CD4-positive, alpha-beta T cell treated with Interleukin-1 beta for 1 hour (primary cell): ENCODE measurements around the gene PKIB.

Experiments
- DNase-seq, 2 donors: peaks; one replicate each; pipeline ENCODE4 v3.0.0-alpha.2; 2020 to 2022

The PKIB gene

DNA sequence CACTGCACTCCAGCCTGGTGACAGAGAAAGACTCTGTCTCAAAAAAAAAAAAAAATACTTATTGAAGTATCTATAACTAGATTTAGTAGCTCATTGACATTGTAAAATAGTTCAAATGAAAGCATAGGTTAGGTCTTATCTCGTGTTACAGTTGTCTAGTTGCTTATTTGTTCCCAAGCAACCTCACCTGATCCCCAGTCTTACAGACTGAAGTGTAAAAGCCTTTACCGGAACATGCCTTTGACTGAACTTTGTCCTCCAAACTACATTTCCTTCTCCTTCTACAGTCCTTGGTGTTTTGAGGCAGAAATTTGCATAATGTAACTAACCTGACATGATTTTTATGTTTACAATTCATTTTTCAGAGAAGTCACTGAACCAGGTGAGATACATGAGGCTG, 61.0 kb downstream of the PKIB start:
- DNase-seq = no peak

DNA sequence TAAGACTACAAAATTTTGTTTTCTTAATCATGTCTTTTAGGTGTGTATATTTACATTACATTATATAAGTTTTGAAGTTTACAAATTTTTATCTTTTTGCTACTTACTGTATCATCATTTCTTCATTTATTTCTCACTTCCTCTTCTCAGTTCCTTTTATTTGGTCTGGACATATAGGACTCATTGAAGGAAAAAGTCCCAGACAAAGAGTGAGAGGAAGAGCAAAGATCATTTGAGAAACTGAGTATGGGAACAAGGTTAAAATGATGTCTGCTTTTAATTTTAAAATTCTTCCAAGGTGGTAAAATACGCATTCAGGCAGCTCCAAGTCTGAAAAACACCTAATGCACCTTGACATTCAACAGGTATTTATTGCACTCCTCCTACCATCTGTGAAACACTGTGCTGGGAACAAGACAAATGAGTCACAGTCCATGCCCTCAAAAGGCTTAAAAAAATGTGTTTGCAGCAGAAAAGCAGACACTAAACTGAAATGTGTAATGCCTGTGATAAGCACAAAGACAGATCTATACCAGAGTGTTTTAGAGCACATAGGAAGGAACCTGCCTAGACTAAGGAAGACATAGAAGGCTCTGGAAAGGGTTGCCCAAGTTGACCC, 63.2 kb downstream of the PKIB start:
- no peak for DNase-seq

DNA sequence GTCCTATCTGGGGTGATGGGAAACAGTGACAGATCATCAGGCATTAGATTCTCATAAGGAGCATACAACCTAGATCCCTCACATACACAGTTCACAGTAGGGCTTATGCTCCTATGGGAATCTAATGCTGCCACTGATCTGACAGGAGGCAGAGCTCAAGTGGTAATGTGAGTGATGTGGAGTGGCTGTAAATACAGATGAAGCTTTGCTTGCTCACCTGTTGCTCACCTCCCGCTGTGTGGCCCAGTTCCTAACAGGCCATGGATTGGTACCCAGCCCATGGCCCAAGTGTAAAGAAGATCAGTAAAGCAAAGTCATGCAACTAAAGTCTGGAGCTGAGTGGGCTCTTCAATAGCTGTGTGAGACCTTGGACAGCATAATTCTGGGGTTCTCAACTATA, 65.9 kb downstream of the PKIB start:
- no peak for DNase-seq

DNA sequence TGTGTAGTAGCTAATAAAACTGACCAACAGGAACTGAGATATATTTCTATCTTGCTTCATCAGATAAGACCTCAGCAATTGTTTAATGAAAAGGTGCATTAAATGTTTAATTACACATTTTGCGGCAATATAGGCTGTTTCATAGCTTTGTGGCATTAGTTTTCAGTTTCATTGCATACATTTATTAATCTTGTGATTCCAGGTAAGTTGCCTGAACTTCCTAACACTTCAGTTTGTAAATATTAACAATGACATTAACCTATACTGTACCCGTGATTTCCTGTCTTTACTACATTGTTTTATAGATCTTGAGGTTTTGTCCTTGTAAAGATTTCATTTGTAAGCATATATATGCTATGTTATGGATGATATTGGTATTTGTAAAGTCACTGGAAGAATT, 66.5 kb downstream of the PKIB start:
- no peak for DNase-seq

DNA sequence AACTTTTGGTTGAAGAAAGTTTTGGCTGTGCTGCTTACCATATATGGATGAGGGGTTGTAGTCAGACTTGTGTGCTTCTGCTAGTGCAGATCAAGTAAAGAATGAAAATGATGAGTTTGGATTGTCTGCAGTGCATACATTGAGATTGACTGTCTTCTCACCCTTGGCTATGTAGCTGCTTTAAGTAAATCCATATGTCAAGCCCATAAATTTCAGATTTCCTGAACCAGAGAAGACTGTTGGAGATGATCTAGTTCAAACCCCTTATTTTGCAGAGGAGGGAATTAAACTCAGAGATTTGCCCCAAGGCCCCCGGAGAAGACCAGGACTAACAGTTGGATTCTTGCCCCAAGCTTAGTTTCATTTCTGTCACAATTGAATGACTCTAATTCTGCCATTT, 67.2 kb downstream of the PKIB start:
- no peak for DNase-seq

DNA sequence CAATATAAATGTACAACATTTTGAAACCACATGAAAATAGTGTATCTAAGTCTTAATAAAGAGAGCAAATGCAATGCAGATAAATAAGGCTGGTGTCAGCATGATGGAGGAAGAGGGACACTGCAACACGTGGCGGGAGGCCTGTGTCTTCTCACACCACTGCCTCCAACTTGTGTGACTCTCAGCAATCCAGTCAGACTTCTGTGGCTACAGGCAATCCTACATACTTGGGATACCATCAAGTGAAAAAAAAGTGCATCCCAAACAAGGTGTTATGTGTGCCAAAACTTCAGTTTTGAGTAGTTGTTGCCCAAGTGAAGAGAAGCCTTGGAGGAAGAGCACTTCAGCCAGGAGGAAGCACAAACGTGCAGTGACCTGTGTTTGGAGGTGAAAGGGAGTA, 68.6 kb downstream of the PKIB start:
- DNase-seq = no peak

DNA sequence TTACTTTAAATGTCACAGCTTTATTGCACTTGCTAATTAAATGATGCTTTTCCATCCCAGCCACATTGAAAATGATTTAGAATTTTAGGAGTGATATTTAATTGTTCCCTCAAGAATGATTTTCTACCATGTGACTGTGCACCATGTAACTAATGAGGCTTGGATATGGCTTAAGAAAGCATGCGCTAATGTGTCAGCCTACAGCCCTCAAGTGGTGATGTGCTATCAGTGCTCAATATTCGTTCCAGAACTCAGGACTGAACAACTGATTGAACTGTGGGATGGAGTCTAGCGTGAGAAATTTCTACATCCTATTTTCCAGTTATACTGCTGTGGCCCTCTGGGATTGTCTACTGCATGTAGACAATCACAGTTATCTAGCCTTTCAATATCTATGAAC, 71.5 kb downstream of the PKIB start:
- no peak for DNase-seq

DNA sequence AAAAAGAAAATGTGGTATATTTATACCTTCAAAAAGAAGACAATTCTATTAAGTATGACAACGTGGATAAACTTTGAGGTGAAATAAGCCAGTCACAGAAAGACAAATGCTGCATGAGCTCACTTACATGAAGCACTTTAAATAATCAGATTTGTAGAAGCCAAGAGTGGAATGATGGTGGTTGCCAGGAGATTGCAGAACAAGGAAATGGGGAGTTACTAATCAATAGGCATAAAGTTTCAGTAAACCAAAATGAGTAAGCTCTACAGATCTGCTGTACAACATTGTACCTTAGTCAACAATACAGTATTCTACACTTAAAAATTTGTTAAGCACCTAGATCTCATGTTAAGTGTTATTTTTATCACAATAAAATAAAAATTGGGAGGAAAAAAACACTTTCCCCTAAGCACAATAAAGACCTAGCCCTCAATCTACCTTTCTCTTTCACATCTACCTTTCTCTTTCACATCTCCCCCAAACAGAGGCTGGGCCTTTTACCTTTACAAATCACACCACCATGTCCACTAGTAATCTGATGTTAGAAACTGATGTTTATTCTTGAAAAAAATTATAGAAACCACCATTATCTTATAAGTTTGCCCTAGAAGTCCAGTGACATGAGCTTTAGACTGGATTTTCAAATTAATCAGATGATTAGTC, 73.9 kb downstream of the PKIB start:
- DNase-seq = no peak

DNA sequence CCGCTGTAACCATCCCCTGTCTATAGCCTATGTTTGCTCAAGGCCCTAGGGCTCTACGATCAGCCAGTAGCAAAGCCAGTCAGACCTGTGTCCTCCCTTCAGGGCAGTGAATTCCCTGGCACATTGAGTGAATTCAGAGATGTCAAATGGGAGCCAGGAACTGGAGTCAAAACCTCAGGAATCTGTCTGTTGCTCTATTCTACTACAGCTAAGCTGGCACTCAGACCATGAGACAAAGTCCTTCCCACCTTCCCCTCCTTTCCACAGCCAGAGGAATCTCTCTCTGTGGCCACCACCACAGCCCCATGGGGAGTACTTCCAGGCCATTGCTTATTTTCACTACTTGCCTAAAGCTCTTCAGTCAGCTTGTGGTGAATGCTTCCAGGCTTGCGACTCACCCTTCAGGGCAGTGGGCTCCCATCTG, 82.0 kb downstream of the PKIB start:
- no peak for DNase-seq

DNA sequence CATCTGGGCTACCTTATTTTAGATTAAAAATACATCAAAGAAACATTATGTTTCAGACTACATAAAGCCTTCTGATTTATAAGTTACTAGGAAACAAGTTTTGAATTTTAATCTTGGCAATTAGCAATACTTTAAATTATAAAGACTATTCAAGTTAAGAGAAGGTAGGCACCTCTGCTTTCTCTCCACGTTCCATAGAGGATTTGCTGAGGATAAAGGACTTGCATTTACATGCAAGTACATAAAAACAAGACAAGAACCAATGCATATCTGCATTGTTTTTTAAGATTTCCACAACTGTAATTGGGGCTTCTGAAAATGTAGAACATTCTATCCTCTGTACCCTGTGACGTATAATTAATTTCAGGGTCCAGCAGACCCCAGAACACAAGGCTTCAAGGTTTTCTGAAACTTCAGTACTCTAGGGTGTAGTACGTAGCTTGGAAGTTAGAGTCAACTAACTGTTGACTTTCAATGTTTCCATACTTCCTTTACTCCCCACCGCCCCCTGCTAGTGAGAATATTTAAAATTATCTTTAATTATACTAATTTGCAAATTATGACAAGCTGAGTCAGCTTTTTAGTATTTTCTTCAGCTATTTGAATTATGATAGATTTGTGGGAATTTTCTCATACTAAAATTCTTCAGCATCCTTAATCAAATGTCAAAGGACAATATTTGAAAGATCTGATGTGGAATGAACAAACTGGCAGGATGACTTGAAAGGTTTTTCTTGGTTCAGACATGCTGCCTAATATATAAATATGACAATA, 82.8 kb downstream of the PKIB start:
- DNase-seq = no peak

DNA sequence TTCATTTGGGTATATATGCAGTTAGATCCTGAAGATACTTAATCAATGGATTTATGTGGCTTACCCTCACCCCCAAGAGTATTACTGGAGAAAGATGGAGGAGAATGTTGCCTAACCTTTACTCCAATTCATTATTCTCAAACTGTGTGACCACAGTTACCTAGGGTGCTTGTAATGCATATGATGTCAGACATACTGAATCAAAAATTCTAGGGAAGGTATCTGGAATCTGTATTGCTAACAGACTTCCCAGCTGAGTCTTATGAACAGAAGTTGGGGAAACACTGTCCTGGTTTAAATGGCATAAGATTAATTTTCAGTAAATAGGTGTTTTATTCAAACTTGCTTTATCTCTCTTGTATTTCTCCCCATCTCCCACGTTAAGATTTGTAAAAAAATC, 83.9 kb downstream of the PKIB start:
- no peak for DNase-seq

DNA sequence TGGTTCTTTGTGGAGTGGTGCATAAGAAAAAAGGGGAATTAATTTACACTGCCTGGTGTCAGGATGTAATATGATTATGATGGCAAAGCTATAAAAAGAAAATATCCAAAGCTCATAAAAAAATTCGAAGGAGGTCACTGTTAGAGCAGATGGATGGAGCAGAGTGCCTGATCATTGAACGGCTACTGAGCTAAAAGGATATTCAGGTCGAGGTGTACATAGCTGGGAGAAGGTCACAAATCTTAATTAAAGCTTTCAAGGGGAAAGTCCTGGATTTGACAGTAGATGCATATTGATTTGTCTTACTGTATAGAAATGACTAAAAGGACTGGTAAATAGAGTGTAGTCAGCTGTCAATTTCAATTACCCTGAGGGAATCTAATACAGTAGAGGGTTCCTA, 84.4 kb downstream of the PKIB start:
- no peak for DNase-seq

DNA sequence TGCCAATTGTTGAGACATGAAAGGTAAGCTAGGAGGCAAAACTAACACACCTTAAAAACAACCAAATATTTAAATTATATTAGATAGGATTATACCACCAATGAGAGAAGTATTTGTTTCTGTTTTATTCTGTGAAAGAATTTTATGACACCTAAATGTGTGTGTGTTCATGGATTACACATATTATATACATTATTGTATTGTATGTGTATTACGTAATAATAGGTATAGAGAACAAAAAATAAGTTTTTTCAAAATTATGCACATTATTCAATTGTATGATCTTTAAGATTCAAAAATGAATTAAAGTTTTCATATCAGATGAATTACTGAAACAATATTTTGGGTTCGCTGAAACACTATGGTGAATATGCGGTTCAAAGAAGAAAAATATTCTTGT, 85.0 kb downstream of the PKIB start:
- DNase-seq = no peak

DNA sequence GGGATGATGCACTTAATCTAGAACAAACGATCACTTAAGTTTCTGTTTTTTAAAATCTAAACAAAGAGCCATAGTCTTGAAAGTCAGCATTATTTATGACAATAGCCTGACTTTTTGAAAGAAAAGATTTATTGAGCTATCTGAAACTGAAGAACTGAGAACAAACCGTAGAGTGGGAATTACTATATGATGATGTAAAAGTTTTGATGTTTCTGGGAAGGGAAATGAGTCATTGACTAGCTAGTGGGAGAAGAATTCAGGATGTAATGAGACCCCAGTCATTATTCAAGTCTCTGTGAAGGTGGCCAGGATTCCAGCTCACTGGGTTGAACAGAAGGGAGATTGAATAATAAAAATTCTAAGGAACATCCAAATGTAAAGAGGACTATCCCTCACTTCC, 85.9 kb downstream of the PKIB start:
- DNase-seq = no peak

DNA sequence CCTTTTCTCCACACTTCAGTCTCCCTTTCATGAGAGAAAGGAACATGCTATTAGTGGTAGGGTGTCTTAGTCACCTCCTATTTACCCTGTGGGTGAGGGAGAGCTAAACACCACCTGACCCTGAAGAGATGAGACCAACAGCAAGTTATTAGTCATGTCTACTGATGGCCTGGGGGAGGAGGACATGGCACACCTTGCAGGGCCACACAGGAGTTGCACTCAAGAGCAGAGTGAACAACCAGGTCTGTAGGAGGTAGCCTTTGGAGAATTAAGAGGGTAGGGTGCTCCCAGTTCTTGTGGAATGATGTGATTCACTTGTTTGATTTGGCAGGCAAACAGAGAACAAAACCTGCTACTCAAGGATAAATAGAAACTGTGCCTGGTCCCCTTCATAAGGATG, 86.6 kb downstream of the PKIB start:
- DNase-seq = no peak

DNA sequence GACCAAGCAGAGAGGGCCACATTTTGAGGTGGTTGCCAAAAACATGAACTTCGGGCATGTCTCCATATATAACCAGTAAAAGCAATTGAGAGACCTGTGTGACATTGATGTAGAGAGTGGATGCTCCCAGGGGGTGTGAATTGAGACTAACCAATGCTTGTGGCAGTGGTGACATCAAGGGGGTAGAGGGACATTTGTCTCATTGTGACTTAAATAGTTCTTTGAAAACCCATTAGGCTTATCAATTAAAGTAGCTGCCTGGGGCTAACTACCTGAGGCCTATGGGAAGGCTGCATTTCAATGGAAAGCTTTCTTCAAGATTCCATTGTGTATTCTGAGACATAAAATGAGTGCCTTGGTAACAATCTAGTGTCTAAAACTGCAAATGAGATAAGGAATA, 87.3 kb downstream of the PKIB start:
- DNase-seq = no peak

DNA sequence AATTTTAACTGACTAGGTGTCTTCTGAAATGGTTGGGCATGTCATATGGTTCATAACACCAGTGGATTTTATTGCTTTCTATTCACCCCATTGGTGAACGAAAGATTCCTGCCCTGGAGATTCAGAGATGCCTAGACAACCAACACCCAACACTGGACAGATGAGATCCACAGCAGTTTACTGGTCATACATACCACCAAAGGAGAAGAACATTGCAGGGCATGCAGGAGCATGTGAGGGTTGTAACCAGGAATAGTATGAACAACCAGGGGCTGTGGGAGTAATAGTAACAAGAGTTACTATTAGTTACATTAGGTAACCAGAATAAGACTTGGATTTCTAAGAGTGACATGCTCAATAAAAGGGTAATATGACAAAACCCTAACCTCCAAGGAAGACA, 91.5 kb downstream of the PKIB start:
- DNase-seq = no peak

DNA sequence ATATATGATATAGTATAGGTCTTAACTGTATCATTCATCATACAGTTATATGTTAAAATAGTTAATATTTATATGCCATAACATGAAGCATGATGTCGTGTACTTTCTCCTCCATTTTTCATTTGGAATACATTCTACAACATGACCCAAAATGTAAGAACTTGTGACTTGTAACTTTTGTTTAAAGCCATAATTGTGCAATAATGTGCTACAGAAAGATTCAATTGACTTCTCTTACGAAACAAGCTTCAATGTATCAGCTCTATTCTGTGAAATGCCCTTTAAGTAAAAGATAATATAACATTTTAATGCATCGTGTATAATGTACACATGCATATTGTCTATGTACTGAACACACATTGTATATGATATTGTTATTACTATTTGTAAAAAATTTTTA, 92.6 kb downstream of the PKIB start:
- no peak for DNase-seq

DNA sequence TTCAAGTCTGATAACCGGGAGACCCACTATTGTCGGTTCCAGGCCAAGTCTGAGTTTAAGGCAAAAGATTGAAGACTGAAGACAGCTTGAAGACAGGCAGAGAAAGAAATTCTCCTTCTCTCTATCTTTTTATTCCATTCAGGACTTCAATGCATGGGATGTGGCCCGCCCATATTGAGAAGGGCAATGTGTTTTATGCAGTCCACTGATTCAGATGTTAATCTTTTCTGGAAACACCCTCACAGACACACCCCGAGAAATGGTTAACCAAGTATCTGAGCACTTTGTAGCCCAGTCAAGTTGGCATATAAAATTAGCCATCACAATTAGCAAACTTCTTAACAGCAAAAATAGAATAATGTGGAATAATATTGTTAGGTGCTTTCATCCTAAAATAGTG, 93.9 kb downstream of the PKIB start:
- DNase-seq = no peak

DNA sequence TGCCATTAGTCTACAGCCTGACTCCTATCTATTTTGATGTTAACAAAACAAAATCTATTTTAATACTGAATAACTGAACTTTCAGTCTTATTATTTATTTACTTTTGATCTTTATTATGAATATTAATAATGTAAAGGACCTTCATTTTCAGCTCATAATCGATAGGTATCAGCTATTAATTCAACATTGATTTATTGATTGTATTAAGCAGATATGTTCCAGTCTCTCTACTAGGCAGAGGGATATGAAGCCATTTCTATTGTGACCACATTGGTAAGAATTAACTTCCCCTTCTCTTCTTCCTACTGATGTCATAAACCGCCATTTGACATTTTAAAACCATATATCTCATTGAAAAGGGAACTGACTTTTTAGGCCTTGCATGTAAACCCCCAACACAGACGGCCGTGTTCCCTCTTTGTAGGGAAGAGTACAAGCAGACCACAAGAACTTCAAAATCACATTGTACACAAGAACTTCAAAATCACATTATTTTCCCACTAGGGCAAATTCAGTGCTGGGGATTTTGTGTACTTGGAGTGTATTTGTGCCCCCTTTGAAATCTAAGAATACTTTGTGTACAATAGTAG, 99.8 kb downstream of the PKIB start:
- peak; percentile 1 to 32 for DNase-seq

DNA sequence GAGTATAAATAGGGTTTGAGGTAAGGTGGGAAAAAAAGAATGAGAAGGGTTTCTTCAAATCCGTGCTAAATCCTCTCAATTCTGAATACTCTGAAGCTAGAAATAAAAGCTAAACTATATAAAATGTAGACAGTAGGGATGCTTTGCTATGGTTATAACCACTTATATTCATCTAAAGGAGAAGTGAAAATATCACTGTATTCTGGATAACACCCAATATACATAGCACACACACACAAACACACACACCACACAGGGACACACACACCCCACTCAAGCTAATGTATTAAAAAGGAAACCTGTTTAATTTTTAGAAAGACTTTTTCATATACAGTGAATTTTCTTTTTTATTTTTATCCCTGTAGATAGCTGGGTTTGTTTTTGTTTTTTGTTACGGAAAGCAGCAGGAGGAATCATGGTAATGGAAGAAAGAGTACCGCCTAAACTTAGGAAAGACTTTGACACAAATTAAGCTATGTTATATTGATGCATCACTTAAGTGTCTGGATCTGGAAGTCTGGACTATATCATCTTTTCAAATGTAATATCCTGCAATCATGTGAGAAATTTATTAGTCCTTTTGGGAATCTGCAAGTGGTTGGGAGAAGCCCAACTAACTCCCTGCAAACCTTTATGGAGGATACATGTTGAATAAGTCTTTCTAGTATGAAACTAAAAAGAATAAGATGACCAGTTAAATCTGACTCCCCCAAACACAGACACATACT, 100.9 kb downstream of the PKIB start:
- DNase-seq = no peak

DNA sequence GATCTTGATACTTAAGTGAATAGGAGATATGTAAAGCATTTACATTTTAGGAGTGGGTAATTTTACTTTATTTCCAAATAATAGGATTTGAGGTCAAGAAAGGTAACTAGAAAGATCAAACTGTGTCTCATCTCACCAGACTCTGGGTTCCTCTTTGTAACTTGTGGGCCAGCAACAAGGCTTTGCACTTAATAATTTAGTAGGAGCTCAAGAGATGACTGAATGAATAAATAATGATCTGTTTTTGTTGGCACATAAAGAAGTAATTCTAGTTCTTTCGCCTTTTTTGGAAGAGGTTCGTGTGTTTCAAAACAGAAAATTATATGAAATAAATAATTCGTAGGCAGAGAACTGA, 101.9 kb downstream of the PKIB start:
- DNase-seq = no peak

DNA sequence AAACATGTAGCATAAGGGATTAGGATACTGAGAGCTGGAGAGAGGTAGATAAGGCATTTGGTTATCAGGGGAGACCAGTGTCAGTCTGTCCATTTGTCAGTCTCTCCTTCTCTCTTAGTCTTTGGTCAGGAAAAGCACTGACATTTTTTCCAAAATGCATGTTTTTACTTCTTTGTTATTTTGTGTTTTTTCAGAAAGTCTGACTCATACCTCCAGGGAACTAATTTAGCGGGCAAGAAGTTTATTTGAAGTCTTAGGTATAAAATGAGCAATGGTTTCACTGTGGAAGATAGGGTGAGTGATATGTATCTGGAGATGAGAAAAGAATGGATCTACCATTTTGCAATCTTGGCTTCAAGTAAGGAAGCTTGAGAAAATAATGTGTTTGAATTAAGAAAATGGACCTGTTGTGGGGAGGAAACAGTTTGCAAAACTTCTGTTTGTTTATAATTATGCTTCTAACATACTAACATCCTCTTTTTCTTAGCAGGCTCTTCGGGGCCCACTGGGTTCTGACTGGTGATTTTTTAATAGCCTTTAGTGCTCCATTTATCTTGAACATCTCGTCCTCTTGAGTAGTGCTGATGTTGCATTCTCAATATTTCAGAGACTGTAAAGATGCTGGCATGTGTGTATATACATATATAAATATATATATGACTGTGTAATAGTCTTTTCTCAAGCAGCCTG, 102.4 kb downstream of the PKIB start:
- no peak for DNase-seq
